NCI-H146 treated with DMSO at 0.1 percent for 48 hours (cell line): ENCODE results near the gene TMC1.
"Not testable (repeated sequence)": the region's sequence is repeated elsewhere in the genome, so short reads cannot be mapped to it uniquely, and the experiment has no call there.

Experiments used
- DNase-seq: peaks from one replicate; lab custom pipeline; 2025; ENCODE audit not compliant: unreplicated experiment; lab: John Stamatoyannopoulos, UW

TMC1 gene

DNA sequence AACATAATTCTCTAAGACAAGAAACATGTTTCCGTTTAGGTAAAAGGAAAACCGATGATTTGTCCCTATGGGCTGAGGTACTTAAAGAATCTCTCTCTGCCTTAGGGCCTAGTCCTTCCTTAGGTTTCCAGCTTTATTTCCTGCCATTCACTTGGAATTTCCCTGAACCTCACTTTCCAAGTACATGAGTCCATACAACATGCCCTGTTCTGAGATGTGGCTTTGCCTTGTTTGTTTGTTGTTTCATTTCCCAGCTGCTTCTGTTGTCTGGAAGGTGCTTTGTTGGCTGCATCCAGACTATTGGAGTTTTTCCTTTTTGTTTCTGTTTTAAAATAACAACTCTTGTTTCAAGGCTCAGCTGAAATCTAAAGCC lies 336.2 kb downstream of the TMC1 start:
- DNase-seq, result no peak

DNA sequence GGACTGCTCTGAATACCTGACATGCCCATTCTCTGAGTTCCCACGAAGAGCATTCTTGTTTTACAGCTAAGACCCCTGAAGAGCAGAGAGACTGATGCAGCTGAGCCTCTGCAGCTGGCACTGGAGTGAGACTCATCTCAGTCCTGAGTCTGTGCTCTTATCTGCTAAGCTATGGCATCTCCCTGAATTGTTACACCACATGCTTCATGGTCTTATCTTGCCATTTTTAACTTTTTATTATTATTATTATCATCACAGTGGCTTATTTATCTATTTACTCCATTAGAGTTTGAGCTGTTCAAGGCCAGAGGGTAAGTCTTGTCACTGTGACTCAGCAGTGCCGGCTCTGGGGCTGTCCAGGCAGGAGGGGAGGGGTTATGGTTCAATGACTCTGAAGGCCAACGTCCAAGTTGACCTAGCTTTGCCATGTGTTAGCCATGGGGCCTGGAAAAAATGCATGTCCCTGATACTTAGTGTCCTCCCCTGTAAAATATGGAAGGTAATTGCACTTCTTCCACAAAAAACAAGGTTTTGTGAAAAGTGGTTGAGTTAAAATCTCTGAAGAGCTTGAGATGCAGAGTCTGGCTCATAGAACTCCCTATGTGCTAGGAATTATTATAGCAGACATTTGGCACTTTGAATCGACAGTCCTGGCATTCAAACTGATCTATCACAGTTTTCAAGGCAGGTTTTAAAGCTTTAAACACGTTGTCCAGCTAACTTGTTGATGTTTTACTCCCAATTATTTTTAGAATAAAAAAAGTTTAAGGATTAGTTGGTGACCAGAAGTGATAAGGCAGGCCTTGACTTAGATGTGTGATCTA lies 336.9 kb downstream of the TMC1 start:
- DNase-seq, result no peak

DNA sequence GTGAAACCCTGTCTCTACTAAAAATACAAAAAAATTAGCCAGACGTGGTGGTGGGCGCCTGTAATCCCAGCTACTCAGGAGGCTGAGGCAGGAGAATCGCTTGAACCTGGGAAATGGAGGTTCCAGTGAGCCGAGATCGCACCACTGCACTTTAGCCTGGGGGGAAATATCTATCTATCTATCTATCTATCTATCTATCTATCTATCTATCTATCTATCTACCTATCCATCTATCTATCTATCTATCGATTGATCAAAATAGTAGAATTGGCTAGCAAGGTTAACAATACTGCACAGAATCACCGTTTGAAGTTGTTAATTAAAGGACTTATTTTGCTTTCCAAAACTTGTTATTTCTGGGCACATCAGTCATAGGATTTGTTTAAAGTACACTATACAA lies 341.4 kb downstream of the TMC1 start:
- not testable (repeated sequence) for DNase-seq

DNA sequence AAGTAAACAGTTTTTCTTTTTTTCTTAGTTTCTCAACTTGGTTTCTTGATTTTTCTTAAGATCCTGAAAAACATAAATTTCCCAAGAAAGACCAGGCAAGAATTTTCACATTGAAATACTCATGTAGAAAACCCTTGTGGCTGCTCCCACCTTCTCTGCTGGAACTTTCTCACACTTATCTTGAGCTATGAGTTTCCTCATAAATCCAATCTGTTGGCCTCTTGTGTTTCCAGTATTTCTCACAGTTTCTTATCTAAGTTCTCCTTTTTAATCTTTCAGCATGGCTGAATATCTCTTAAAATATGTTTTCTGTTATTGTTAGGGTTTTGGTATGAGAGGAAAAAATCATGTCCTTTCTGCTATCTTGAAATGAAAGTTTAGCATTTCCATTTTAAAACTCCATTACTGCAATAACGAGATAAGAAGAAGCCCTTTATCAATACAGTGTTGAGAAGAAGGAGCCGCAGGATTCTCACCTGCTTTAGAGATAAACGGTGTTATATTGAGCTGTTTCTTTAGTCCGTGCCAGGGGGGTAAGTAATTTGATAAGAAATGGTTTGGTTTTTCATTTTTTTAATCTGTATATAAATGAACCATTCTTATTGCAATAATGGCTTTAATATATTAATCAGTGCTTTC lies 342.2 kb downstream of the TMC1 start:
- no peak for DNase-seq

DNA sequence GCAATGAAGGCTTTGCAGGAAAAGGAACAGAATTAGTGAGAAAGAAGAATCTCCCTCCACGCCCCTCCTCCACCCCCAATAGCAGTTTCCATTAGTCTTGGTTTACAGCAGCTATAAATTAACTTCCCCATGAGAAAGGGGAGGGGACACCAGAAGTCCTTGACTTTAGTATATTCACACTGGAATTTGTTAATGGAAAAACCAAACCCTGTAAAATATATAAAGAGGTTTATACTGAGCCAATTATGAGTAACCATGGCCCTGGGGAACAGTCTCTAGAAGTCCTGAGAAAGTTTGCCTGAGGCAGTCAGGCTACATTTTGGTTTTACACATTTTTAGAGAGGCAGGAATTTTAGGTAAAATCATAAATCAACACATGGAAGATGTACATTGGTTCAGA lies 342.9 kb downstream of the TMC1 start:
- no peak for DNase-seq

DNA sequence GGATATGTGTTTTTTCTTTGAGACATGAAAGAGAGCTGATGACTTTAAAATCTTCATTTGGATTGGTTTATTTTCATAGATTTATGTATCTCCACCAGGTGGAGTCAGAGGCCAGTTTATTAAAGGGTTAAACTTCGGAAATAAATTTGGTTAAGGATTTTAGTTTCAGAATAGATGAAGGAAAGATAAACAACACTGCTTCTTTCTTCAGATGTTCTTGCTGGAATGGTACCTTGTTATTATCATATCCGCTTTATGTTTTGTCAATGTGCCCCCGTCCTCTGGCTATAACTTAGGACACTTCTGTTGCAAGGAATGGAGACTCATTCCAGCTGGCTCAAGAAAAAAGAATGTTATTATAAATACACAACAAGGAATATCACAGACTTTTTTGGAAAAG lies 350.3 kb downstream of the TMC1 start:
- no peak for DNase-seq

DNA sequence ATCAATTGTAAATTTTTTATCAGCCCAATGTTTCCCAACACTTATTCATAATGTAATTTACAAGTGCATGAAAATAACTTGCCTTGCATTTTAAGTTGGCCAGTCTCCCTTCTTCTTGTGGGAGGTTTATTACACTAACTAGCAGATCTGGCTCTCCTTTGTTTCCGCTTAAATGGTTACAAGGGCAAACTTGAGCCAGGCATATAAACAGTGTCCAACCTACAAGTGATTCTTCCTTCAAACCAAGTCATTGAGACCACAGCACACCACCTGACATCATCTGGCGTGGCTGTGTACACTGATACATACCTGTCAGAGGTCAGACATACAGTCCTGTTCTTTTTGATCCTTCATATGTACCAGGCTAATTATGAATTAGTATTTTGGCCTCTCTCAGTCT lies 351.3 kb downstream of the TMC1 start:
- no peak for DNase-seq

DNA sequence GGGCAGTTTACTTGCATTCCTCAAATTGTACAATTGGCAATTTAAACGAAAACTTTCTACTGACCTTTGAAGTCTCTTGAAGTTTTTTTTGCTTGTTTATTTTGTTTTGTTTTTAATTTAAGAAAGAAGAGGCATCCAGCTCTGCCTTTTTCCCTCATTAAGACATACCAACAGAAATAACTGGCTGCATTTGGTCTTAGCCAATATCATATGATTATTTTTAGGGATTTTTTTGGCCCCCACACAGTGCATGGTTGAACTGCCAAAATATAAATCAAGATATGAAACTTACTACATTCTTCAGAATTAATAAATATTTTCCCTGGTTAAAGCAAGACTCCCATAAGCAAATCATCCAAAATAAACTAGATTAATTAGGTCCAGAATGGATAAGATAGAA lies 352.0 kb downstream of the TMC1 start:
- DNase-seq, result no peak

DNA sequence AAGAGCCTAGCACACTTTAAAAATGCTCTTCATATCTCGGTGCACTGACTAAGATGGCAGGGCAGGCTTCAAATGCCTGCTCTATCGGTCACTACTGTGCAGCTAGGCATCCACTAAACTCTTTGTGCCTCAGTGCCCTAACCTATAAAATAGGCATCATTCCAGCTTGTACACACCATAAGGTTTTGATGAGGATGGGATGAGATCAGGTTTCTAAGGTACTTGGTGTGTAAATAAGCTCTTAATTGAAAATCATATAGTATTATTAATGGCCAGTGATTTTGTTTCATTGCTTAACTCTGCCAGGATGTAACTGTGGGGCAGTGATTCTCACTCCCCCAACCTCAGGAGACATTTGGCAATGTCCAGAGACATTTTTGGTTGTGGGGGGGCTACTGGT lies 352.9 kb downstream of the TMC1 start:
- DNase-seq, result no peak

DNA sequence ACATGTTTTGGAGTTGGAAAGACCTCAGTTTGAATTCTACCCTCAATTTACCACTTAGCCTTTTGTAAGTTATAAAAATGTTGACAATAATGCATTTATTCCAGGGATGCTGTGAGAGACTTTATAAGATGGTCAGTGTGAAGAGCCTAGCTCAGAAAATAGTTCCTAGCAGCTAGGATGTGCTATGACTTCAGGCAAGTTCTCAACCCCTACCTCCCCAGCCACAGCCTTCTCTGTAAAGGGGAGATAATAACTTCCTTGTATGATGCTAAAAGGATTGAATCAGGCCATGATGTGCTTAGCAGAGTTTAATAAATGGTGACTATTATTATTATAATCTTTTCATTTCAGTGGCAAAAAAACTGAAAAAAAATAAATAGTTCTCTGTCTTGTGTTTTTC lies 353.8 kb downstream of the TMC1 start:
- DNase-seq, result no peak

DNA sequence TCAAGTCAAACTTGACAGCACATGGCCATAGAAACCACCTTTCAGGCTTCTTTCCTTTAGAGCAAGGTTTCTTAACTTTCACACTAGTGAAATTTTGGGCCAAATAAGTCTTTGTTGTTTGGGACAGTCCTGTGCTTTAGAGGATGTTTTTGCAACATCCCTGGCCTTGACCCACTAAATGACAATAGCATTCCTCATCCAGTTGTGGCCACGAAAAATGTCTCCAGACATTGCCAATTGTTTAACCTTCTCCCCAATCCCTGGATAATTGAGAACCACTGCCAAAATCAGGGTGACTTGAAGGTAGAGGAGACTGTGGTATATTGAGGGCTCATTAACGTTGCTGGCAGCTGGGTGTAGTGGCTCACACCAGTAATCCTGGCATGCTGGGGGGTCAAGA lies 359.4 kb downstream of the TMC1 start:
- no peak for DNase-seq

DNA sequence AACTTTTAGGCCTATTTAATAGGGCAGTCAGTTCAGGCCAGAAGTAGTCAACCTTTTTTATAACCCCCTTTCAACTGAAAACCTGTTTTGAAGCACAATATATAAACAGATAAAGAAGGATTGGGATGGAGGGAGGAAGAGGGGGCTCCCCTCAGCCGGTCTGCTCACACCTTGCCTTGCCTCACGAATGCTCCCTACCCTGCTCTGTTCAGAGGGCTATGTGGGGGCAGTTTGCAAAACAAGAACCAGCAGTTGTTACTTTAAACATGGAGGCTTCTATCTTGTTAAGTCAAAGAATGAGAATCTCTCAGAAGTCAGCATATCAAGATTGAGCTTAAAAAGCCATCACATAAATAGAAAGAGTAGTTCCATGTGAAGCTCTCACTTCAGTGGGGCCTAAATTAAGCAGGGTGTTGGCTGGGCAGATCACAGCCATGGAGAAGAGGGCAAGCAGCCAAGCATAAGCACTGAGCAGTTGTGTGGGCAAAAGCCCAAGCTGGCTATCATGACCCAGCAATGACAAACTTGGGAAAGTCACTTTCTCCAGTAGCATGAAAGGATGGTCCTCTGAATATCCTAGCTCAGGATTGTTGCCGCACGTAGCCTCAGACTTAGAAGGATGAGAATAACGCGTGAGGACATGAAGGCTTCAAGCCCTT lies 360.8 kb downstream of the TMC1 start:
- no peak for DNase-seq

DNA sequence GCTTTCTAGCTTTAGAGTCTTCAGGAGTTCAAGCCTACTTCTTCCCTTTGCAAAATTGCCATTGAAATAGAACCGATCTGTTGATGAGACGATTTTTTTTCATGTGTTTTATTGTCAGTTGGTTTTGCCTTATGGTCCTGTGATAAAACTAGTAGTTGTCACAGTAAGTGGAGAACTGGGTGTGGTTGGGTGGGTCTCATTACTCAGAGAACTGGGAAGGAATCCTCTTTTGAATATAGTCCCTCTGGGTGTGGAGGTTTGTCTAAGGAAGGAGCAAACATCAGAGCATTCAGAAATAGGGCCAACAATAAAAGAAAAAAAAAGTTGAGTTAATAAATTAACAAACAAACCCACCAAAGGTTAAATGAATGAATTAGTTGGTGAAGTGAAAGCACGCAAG lies 362.5 kb downstream of the TMC1 start:
- DNase-seq, result no peak

DNA sequence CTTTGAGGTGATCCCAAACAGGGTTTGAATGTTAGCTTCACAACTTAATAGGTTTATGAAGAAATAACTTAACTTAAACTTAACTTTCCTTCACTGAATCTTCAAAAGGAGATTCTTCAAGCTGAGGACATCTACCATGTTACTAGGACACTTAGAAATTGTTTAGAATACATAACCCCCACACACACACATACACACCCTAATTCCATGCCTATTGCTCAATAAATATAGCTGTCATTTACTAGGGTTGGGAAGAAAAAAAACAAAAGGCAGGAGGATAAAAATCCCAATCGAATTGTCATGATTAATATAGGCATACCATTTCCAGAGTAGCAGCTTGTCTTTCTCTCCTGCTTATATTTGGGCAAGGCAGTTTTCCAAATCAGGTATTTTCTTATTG lies 363.1 kb downstream of the TMC1 start:
- no peak for DNase-seq
